ENCODE data around the gene NBAS.

The NBAS gene

GRCh38 chr2:15134957-15135356 is 426.2 kb downstream of the NBAS start:
- H3K27me3 Mint-ChIP-seq (ENCODE audit: low read depth) = no peaks in the 10 kb centered on the region
- H3K36me3 Mint-ChIP-seq (ENCODE audit: low read depth) = no peaks in the 10 kb centered on the region
- no peak overlapping the region for H3K27ac Mint-ChIP-seq
- peaks cover 7% of the 10 kb centered on the region for H3K9me3 Mint-ChIP-seq
- TF ChIP-seq CTCF (IDR thresholded peaks at IDR 0.05; ENCODE audit: unreplicated experiment in 3 of 3) = no peak
- no peak overlapping the region for H3K4me3 Mint-ChIP-seq
- no peaks in the 10 kb centered on the region for H3K4me1 Mint-ChIP-seq

- Mint-ChIP-seq H3K4me1 (peaks cover 7% of the 10 kb centered on the region), H3K27ac (no peak overlapping the region), H3K9me3 (peaks cover 7% of the 10 kb centered on the region), H3K36me3 (ENCODE audit: low read depth) (no peaks in the 10 kb centered on the region), H3K27me3 (ENCODE audit: low read depth) (peaks cover 3% of the 10 kb centered on the region), H3K4me3 (no peak overlapping the region)
- TF ChIP-seq CTCF (IDR thresholded peaks at IDR 0.05; ENCODE audit: unreplicated experiment in 3 of 3) = no peak
Measured at GRCh38 chr2:15133461-15133860, 427.7 kb downstream of the NBAS start.

GRCh38 chr2:15128846-15129245 is 432.3 kb downstream of the NBAS start:
- no peak for TF ChIP-seq CTCF (IDR thresholded peaks at IDR 0.05; ENCODE audit: unreplicated experiment in 3 of 3)

GRCh38 chr2:15127876-15128275 is 433.3 kb downstream of the NBAS start:
- Mint-ChIP-seq H3K36me3 (ENCODE audit: low read depth) (peaks cover 4% of the 10 kb centered on the region), H3K4me1 (peaks cover 20% of the 10 kb centered on the region), H3K9me3 (peaks cover 9% of the 10 kb centered on the region), H3K27ac (peak overlapping the region in 1 of 3 experiments; percentile 7), H3K27me3 (ENCODE audit: low read depth) (peaks cover 3% of the 10 kb centered on the region), H3K4me3 (no peak overlapping the region)
- TF ChIP-seq CTCF (IDR thresholded peaks at IDR 0.05; ENCODE audit: unreplicated experiment in 3 of 3) = no peak

More at GRCh38 chr2:15128846-15129245, 432.3 kb downstream of the NBAS start:
- Mint-ChIP-seq H3K27ac (no peak overlapping the region), H3K4me1 (peaks cover 20% of the 10 kb centered on the region), H3K36me3 (ENCODE audit: low read depth) (peaks cover 4% of the 10 kb centered on the region), H3K27me3 (ENCODE audit: low read depth) (peaks cover 3% of the 10 kb centered on the region), H3K9me3 (peaks cover 10% of the 10 kb centered on the region), H3K4me3 (no peak overlapping the region)

GRCh38 chr2:15127301-15127700 is 433.8 kb downstream of the NBAS start:
- no peak overlapping the region for H3K4me3 Mint-ChIP-seq
- TF ChIP-seq CTCF (IDR thresholded peaks at IDR 0.05; ENCODE audit: unreplicated experiment in 3 of 3) = no peak

GRCh38 chr2:15126373-15126772 is 434.8 kb downstream of the NBAS start:
- H3K4me1 Mint-ChIP-seq = peaks cover 20% of the 10 kb centered on the region
- peaks cover 4% of the 10 kb centered on the region for H3K36me3 Mint-ChIP-seq (ENCODE audit: low read depth)
- no peak overlapping the region for H3K4me3 Mint-ChIP-seq
- peaks cover 9% of the 10 kb centered on the region for H3K9me3 Mint-ChIP-seq
- peak overlapping the region in 1 of 3 experiments; percentile 6 for H3K27ac Mint-ChIP-seq
- no peak for TF ChIP-seq CTCF (IDR thresholded peaks at IDR 0.05; ENCODE audit: unreplicated experiment in 3 of 3)
- peaks cover 3% of the 10 kb centered on the region for H3K27me3 Mint-ChIP-seq (ENCODE audit: low read depth)

More at GRCh38 chr2:15127301-15127700, 433.8 kb downstream of the NBAS start:
- Mint-ChIP-seq H3K27me3 (ENCODE audit: low read depth) (peaks cover 3% of the 10 kb centered on the region), H3K4me1 (peaks cover 20% of the 10 kb centered on the region), H3K36me3 (ENCODE audit: low read depth) (peaks cover 4% of the 10 kb centered on the region), H3K27ac (peak overlapping the region; percentile 6 to 11 (median 7)), H3K9me3 (peaks cover 9% of the 10 kb centered on the region)
